Ovary (tissue), 3 donors: Measurements from ENCODE around the gene PRRT4.

ENCODE experiments used
- CTCF ChIP-seq, 3 donors: fragments of 450-650 bp in 2 of 3; fragments of 200-600 bp in 1 of 3; IDR thresholded peaks; one replicate each; pipeline versions ENCODE4 v1.5.1 to v1.8.0; 2016 to 2022; ENCODE audit warnings: antibody characterized with exemption in 3 of 3, mild to moderate bottlenecking in 1 of 3
- EP300 ChIP-seq: sonication (generic); formaldehyde crosslinking; IDR thresholded peaks from one replicate; pipeline ENCODE4 v1.6.1; 2017; ENCODE audit warnings: antibody characterized with exemption
- POLR2A ChIP-seq: fragments of 450-650 bp; IDR thresholded peaks from one replicate; pipeline ENCODE4 v1.6.1; 2017; ENCODE audit warnings: antibody characterized with exemption, mild to moderate bottlenecking, moderate library complexity
- donor health status: DM: no; HTN: no; CAD: no.

GRCh38 chr7:128353189-128353588, 8.3 kb downstream of the PRRT4 start:
- TF ChIP-seq CTCF (IDR thresholded peaks at IDR 0.05) (no peak), EP300 (no peak), POLR2A (no peak)
